Left colon (tissue), 2 donors: ENCODE results near the gene SIX1. TPM values are rescaled to one million over a fixed set of nuclear protein-coding genes. Genes with fewer than 3 reads are reported as not detected.

Source experiments
- ATAC-seq: fragments of 200-7000 bp; cut with Tn5 transposase; one replicate; pipeline ENCODE4 v1.9.1; 2020; ENCODE audit warnings: mild to moderate bottlenecking, moderate library complexity
- DNase-seq, 2 donors: peaks; one replicate each; pipeline ENCODE4 v3.0.0-alpha.2; 2020
- intact Hi-C, 2 donors: fragments of 100-400 bp; cut with DNase I in 1 of 2; cut with micrococcal nuclease in 1 of 2; formaldehyde crosslinking; loops; one replicate each; pipeline versions ENCODE4 v1.11.2 to v1.14.0; 2022; cut with DNase I, micrococcal nuclease
- total RNA-seq, 2 donors: library from RNA; stranded (reverse); fragmentation: NEBNext Ultra II Directional; extraction: Animal tissue kit (Norgen Biotek cat#: 25700); gene quantifications; one replicate each; pipeline ENCODE4 v1.2.1, GENCODE V29; 2021
- donor health status: DM: no; HTN: no; CAD: no.
- donor health status: DM: yes; HTN: yes; CAD: no.

SIX1 gene
- total RNA-seq, 2 donors from 2014 or later, result not detected

DNA sequence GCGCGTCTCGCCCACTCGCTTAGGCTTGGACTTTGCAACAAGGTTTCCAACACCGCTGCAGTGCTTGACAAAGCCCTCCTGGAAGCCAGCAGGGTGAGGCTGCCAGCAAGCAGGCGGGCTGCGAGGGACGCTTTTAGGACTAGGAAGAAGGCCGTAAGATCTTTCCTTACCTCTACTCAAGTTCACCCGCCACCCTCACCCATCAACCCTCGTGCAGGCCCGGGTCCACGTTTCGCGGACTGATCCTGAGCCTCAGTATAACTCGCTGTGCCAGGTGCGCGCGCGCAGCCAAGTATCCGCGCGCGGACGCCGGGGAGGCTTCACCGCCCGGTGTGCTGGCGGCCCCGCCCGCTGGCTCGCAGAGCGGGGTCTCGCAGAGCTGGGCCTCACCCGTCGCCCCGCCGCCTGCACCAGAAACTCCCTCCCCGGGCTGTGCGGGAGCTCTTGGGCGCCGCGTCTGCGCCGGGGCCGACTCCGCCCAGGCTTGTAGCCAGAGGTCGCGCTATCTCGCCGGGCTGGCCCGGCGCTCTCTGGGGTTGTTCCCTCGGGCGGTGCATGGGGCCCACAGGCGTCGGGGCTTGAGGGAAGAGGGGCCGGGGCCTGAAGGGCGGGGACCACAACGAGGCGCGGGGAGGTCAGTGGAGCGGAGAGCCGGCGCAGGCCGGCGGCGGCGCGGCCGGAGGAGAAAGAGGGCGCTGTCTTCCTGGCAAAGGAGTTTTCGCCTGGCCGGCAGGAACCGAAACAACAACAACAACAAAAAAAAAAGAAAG, 7.6 kb upstream of the SIX1 start:
- intact Hi-C loops, result no loop called here
- DNase-seq (peak in 1 of 2 donors; percentile 57), ATAC-seq (peak; percentile 82)

DNA sequence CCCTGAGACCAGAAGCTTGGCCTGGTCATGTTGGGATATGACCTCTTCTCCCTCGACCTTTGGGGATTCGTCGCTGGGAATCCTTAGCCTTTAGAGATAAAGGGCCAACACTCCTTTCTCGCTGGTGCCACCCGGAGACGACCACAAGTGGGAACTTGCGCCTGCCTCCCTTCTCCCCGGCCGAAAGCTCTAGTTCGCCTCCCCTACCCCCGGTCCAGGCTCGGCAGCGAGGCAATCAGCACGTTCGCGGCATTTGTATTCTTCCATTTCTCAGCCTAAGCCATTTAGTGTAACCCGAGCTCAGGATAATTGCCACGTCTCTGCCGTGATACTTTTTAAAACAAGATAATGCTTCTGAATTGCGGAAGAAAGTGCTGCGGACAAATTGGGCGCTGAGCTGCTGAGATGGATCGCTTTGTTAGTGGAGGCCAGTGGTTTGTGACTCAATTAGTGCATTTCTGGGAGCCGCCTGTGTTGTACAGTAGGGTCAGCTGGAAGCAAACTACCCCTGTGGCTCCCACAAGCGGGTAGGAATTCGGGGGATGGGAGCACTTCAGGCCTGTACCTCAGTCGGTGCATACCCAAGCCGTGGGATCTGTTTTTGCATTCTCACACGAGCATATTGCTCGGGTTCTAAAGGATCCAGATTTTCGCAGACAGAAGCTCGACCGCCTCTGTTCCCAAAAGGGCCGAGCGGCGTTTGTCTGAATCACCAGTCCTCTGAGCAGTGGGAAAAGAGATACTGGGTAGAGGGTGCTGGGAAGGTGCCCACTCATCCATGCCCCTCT, 6.8 kb upstream of the SIX1 start:
- DNase-seq (peak in 1 of 2 donors; percentile 6), ATAC-seq (no peak)
- intact Hi-C loops, result no loop called here

DNA sequence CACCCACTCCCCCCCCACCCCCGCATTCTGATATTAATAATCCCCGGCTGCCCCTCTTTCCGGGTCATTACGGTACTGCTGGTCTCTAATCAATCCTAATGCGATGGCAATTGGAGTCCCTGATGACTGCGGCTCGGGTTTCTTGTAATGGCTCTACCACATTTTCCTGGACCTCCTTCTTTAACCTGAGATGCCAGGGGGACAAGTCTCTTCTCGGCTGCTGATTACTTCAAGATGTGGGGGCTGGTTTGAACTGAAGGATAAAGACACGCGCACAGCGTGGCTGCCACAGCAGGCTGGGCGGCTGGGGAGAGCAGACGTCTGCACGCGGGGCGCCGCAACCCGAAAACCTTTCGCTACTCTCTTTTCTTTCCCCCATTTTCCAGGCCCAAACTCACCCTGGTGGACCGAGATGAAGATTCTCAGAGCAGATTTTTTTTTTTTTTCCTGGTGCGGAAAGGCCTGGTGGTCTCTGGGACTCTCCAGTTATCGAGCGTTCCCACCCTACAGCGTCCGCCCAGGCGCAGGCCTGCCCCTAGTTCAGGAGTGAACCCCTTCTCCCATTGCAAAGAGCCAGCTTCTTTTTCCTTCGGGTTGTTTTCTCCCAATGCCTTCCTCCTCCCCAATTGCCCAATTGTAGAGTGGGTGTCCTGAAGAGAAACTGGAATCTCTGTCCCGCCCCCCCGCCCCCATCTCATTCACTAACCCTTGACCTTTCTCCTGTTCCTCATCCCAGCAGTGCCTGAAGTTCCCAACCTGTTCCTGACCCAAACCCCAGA, 6.0 kb upstream of the SIX1 start:
- DNase-seq (no peak), ATAC-seq (no peak)
- intact Hi-C loops, result no loop called here

DNA sequence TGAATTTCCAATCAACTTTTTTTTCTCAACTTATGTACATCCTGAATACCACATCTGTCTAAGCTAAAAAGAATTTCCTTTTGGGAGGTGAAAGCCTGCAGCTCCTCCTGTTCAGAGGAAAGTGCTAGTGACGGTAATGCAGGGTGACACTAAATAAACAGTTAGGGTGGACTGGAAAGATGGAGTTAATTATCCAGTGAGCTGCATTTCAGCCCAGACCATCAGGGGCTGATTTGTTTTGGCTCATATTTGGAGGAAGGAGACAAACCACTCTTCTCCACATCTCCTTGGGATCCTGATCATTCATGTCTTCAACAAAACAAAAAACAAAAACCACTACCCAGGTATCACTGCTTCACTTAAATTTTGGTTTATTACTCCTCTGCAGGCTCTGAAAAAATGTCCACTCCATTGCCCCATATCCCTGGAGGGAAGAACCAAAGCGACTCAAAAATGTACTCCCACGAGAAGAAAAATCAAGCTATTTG, 5.1 kb upstream of the SIX1 start:
- DNase-seq (no peak), ATAC-seq (no peak)
- intact Hi-C loops, result no loop called here

GRCh38 chr14:60653701-60654161, 4.5 kb upstream of the SIX1 start:
- DNase-seq (no peak), ATAC-seq (no peak)
- intact Hi-C loops, result no loop called here

GRCh38 chr14:60652674-60653651, 3.7 kb upstream of the SIX1 start:
- intact Hi-C loops, result no loop called here
- DNase-seq, result no peak

GRCh38 chr14:60651796-60652673, 2.8 kb upstream of the SIX1 start:
- peak in 1 of 2 donors; percentile 5 for DNase-seq
- intact Hi-C loops, result no loop called here
- no peak for ATAC-seq

More at GRCh38 chr14:60652674-60653651, 3.7 kb upstream of the SIX1 start:
- no peak for ATAC-seq

DNA sequence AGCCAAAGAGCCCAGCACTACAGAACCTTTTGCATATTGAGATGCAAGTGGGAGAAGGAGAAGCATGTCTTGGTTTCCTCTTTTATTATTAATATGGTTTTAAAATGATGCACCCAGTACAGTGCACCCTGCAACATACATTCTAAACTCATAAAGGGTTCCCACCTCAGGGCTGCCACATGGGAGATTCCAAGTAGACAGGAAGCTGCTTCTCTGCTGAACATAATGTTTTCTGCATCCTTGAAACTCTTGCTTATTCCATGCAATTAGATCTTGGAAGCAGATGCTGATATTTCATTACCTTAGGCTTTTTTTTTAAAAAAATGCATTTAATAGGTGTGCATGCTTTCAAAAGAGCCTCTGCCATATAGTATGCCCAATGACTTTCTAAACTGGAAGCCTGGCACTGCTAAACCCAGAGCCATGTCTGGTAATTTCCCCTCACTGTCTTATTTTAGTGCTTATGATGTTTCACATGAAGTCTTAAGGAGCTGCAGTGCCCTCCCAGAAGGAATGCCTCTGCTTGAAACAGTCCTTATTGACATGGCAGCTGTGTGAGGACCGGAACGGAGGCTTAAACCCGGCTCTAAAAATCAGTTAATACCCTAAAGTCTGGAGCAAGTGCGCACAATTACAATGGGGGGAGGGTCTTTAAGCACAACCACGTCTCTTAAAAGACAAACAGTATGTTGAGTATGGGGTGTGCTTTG, 2.0 kb upstream of the SIX1 start:
- no peak for ATAC-seq

GRCh38 chr14:60650373-60650961, 1.2 kb upstream of the SIX1 start:
- no peak for ATAC-seq
- intact Hi-C loops, result no loop called here
- DNase-seq, result no peak

More for the DNA sequence above, 2.0 kb upstream of the SIX1 start:
- no peak for DNase-seq
- intact Hi-C loops, result no loop called here

- no peak for ATAC-seq
- intact Hi-C loops, result no loop called here
- no peak for DNase-seq
Observed at GRCh38 chr14:60649875-60650372, 647 bp upstream of the SIX1 start.

DNA sequence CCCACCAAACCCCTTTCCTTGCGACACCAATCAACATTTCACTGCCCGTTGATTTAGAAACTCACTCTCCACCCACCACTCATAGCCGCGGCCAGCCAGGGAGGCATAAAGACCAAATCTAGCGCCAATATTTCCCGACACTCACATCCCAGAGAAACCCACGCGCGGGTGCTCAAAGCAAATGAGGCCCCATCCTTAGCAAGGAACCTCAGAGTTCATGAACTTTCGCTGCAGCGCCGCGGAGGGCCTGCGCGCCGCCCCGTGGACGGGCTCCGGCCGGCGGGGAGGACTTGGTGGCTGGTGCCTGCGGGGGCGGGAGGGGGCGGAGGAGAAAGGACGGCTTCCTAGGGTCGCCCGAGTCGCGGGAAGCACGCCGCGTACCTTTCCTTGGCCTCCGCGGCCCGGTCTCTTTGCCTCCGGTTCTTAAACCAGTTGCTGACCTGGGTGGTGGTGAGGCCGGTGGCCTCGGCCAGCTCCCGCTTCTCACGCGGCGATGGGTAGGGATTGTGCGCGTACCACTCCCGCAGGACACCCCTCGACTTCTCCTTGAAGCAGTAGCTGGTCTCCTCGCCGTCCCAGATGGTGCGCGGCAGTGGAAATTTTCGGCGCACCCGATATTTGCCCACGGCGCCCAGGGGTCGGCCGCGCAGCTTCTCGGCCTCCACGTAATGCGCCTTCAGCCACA, 886 bp downstream of the SIX1 start:
- intact Hi-C loops, result no loop called here
- ATAC-seq (no peak), DNase-seq (peak in 1 of 2 donors; percentile 6)

DNA sequence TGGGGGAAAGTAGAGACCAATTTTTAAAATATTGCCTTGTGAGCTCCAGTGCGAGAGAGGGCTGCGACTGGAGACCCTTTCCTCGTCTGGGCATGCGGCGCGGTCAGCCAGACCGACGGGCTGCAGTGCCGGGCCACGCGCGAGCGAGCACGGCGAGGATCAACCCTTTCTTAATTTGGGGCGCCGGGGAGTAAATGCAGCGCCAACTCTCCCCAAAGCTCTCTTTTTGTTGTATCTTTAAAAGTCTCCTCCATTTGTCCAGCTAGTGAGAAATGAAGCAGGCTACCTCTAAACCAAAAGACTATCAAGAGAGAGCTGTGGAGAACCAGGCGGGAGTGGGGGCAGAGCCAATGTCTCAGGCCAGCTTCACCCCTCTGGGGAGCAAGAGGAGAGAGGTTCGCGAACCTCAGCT, 1.4 kb downstream of the SIX1 start:
- intact Hi-C loops, result no loop called here
- no peak for ATAC-seq

GRCh38 chr14:60647081-60647836, 2.0 kb downstream of the SIX1 start:
- DNase-seq (peak in 1 of 2 donors; percentile 37), ATAC-seq (peak; percentile 50)
- intact Hi-C loops, result no loop called here

More for the DNA sequence above, 1.4 kb downstream of the SIX1 start:
- DNase-seq, result no peak

DNA sequence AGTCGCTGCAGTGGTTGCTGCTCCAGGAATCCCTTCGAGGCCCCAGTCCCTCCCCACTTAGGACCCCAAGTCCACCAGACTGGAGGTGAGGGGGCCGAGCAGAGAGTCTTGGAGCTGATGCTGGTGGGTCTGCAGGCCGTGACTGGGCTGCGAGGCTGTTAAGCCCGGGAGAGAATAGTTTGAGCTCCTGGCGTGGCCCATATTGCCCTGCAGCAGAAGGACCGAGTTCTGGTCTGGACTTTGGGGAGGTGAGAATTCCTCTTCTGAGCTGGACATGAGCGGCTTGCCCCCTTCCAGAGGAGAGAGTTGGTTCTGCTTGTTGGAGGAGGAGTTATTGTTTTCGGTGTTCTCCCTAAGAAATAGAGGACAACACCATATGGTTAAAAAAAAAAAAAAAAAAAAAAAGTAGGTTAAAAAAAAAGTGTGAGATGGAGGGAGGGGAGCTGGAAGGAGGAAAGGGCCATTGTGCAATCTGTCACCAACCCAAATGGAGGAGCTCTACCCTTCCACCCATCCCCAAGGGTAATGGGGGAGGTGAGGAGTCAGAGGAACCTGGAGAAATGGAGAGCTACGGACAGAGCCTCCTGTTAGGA, 3.0 kb downstream of the SIX1 start:
- intact Hi-C loops, result no loop called here
- DNase-seq, result no peak
- no peak for ATAC-seq
